22Rv1 (cell line): Measurements from ENCODE around the gene EVPL.
A peak's percentile ranks its signal among the peaks of the same experiment; 100 is the strongest.

ENCODE experiments used
- H3K27ac ChIP-seq: fragments of 450-650 bp; 2 replicates; pipeline ENCODE4 v1.5.1; 2017
- CTCF ChIP-seq: fragments of 450-650 bp; IDR thresholded peaks from 2 replicates; pipeline ENCODE4 v1.5.1; 2017; ENCODE audit warnings: mild to moderate bottlenecking
- ZFX ChIP-seq: fragments of 450-650 bp; IDR thresholded peaks from 2 replicates; pipeline ENCODE4 v1.6.1; 2017; ENCODE audit warnings: antibody characterized with exemption, borderline replicate concordance

The EVPL gene

GRCh38 chr17:75959839-75960511 is 67.1 kb downstream of the EVPL start:
- peak overlapping the region; percentile 87 for H3K27ac ChIP-seq
- no peak for TF ChIP-seq ZFX
- TF ChIP-seq CTCF, result no peak

- H3K27ac ChIP-seq, result peak overlapping the region; percentile 87
- TF ChIP-seq ZFX (no peak), CTCF (no peak)
These were observed 67.9 kb downstream of the EVPL start for GRCh38 chr17:75959051-75959838.
